Activated naive CD8-positive, alpha-beta T cell treated with anti-CD3 and anti-CD28 coated beads, Interleukin-2, amount 10 ng/mL, durations not matched to agents 7 days and 5 days (primary cell): ENCODE data around the gene GAS2L1. TPM values are rescaled to one million over a fixed set of nuclear protein-coding genes. Genes with fewer than 3 reads are reported as not detected.

Experiments
- ATAC-seq: fragments of 150-1000 bp; cut with Tn5 transposase; one replicate; pipeline ENCODE4 v1.10.0; 2021; ENCODE audit warnings: low read depth, moderate library complexity
- POLR2A ChIA-PET: fragments of 350-600 bp; sonication (Branson Sonifier 250); formaldehyde crosslinking; loops from one replicate; lab custom pipeline; 2021; ENCODE audit warnings: antibody characterized with exemption; lab: Charles Lee
- DNase-seq: peaks from one replicate; pipeline ENCODE4 v3.0.0; 2021
- H3K27ac Mint-ChIP-seq: one replicate; pipeline ENCODE4 v1.8.0; 2022; ENCODE audit warnings: mild to moderate bottlenecking, mixed read lengths
- H3K27me3 Mint-ChIP-seq: one replicate; pipeline ENCODE4 v1.8.0; 2022; ENCODE audit warnings: mild to moderate bottlenecking, moderate library complexity, mixed read lengths
- H3K36me3 Mint-ChIP-seq: one replicate; pipeline ENCODE4 v1.8.0; 2021; ENCODE audit warnings: mild to moderate bottlenecking, mixed read lengths
- H3K4me1 Mint-ChIP-seq: one replicate; pipeline ENCODE4 v1.8.0; 2021; ENCODE audit warnings: mixed read lengths
- H3K4me3 Mint-ChIP-seq: one replicate; pipeline ENCODE4 v1.8.0; 2022; ENCODE audit warnings: mild to moderate bottlenecking, moderate library complexity, mixed read lengths
- H3K9me3 Mint-ChIP-seq: one replicate; pipeline ENCODE4 v1.8.0; 2021; ENCODE audit warnings: mixed read lengths
- total RNA-seq, 2 experiments: library from RNA; stranded (reverse); gene quantifications; one replicate each; pipeline ENCODE4 v1.2.3, GENCODE V29; 2021

The GAS2L1 gene
- total RNA-seq, 2 experiments from 2014 or later, result 8.1 to 9.3 TPM

DNA sequence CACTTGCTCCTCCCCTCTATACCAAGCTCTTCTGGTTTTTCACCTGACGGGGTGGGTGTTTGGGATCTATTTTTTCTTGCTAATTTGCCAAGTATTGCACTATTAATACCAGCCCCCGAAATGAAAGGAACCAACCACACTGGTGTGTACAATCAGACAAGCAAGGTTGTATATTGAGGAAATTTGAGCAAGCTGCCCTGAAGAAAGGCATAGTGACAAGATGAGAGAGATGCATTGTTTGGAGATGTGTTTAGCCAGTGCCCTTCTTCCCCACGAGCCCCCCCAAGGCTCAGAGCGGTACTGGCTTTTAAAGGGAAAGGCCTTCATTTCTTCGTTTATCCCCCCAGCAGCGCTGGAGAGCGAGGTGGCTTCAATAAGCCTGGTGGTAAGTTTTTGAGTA is 15.2 kb upstream of the GAS2L1 start:
- DNase-seq (no peak), ATAC-seq (no peak)
- H3K27me3 Mint-ChIP-seq, result no peaks in the 10 kb centered on the region
- peaks cover 11% of the 10 kb centered on the region for H3K4me1 Mint-ChIP-seq
- H3K27ac Mint-ChIP-seq, result no peak overlapping the region
- no peak overlapping the region for H3K4me3 Mint-ChIP-seq
- POLR2A ChIA-PET, result no interaction called here
- peaks cover 51% of the 10 kb centered on the region for H3K36me3 Mint-ChIP-seq
- H3K9me3 Mint-ChIP-seq, result no peaks in the 10 kb centered on the region

DNA sequence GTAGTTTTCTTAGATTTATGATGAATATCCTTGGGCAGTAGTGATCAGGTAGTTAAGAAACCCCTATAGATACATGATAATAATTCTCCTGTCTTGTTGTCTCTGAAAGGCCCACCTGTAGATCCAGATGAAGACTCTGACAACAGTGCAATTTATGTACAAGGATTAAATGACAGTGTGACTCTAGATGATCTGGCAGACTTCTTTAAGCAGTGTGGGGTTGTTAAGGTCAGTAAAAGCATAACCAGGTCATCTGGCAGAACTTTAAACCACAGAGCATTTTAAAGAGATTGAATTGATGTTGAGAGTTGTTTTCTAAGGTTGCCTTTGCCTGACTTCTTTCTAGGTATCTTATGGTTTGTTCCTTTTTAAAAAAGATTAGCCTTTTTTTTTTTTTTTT is 14.1 kb upstream of the GAS2L1 start:
- peaks cover 6% of the 10 kb centered on the region for H3K4me1 Mint-ChIP-seq
- no peaks in the 10 kb centered on the region for H3K27me3 Mint-ChIP-seq
- ATAC-seq (no peak), DNase-seq (no peak)
- POLR2A ChIA-PET, result no interaction called here
- H3K36me3 Mint-ChIP-seq, result peaks cover 44% of the 10 kb centered on the region
- no peak overlapping the region for H3K4me3 Mint-ChIP-seq
- no peaks in the 10 kb centered on the region for H3K9me3 Mint-ChIP-seq
- no peak overlapping the region for H3K27ac Mint-ChIP-seq

- Mint-ChIP-seq H3K9me3 (no peaks in the 10 kb centered on the region), H3K27ac (no peak overlapping the region), H3K27me3 (peaks cover 2% of the 10 kb centered on the region), H3K4me1 (no peaks in the 10 kb centered on the region), H3K4me3 (no peak overlapping the region), H3K36me3 (peaks cover 31% of the 10 kb centered on the region)
- ATAC-seq (no peak), DNase-seq (no peak)
- POLR2A ChIA-PET, result no interaction called here
Observed at GRCh38 chr22:29298641-29299040, 7.8 kb upstream of the GAS2L1 start.

DNA sequence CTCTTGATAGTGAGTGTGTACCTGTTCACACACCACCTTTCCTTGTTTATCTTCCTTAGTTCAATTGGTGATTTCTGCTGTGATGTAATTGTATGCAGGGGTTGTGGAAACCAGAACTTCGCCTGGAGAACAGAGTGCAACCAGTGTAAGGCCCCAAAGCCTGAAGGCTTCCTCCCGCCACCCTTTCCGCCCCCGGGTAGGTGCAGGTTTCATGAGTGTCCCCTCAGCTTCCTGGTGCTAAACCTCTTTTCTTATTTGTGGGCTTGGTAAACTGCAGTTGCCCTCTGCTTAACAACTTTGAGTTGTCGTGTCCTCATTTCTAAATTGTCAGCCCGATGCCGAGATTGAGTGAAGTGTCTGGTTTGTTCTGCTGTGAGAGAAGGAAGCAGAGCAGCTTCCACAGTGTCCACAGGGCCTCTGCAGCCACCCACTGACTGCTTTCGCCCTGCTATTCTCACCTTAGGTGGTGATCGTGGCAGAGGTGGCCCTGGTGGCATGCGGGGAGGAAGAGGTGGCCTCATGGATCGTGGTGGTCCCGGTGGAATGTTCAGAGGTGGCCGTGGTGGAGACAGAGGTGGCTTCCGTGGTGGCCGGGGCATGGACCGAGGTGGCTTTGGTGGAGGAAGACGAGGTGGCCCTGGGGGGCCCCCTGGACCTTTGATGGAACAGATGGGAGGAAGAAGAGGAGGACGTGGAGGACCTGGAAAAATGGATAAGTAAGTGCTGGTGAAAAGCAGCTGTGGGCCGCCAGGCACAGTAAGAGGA is 7.1 kb upstream of the GAS2L1 start:
- POLR2A ChIA-PET, result no interaction called here
- no peak for ATAC-seq

DNA sequence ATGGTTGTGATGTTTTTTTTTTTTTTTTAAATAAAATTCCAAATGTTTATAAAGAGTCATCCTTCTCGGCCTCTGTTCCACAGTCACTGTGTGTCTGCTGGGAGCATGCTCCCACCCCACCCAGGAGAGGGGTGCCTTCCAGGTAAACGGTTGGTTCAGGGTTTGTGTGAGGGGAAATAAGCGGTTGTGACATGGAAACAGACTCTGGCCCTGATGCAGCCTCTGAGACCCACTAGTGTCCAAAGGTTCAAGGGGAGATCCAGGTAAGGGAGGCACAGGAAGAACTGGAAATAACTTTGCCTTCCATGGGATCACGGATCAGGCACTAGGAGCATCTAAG is 6.0 kb upstream of the GAS2L1 start:
- H3K9me3 Mint-ChIP-seq, result no peaks in the 10 kb centered on the region
- peaks cover 26% of the 10 kb centered on the region for H3K36me3 Mint-ChIP-seq
- no peaks in the 10 kb centered on the region for H3K4me1 Mint-ChIP-seq
- DNase-seq, result no peak
- POLR2A ChIA-PET, result no interaction called here
- H3K27me3 Mint-ChIP-seq, result peaks cover 2% of the 10 kb centered on the region
- no peak for ATAC-seq
- no peak overlapping the region for H3K27ac Mint-ChIP-seq
- no peak overlapping the region for H3K4me3 Mint-ChIP-seq

More for the DNA sequence above, 7.1 kb upstream of the GAS2L1 start:
- no peak overlapping the region for H3K4me3 Mint-ChIP-seq
- no peaks in the 10 kb centered on the region for H3K4me1 Mint-ChIP-seq
- no peak overlapping the region for H3K27ac Mint-ChIP-seq
- DNase-seq, result no peak
- H3K9me3 Mint-ChIP-seq, result no peaks in the 10 kb centered on the region
- peaks cover 31% of the 10 kb centered on the region for H3K36me3 Mint-ChIP-seq
- H3K27me3 Mint-ChIP-seq, result peaks cover 2% of the 10 kb centered on the region

- no peaks in the 10 kb centered on the region for H3K9me3 Mint-ChIP-seq
- H3K4me3 Mint-ChIP-seq, result no peak overlapping the region
- H3K27me3 Mint-ChIP-seq, result peaks cover 2% of the 10 kb centered on the region
- H3K4me1 Mint-ChIP-seq, result peaks cover 2% of the 10 kb centered on the region
- DNase-seq (no peak), ATAC-seq (no peak)
- POLR2A ChIA-PET, result no interaction called here
- H3K27ac Mint-ChIP-seq, result peak overlapping the region; percentile 58
- peaks cover 23% of the 10 kb centered on the region for H3K36me3 Mint-ChIP-seq
Observed at GRCh38 chr22:29300807-29301601, 5.4 kb upstream of the GAS2L1 start.

DNA sequence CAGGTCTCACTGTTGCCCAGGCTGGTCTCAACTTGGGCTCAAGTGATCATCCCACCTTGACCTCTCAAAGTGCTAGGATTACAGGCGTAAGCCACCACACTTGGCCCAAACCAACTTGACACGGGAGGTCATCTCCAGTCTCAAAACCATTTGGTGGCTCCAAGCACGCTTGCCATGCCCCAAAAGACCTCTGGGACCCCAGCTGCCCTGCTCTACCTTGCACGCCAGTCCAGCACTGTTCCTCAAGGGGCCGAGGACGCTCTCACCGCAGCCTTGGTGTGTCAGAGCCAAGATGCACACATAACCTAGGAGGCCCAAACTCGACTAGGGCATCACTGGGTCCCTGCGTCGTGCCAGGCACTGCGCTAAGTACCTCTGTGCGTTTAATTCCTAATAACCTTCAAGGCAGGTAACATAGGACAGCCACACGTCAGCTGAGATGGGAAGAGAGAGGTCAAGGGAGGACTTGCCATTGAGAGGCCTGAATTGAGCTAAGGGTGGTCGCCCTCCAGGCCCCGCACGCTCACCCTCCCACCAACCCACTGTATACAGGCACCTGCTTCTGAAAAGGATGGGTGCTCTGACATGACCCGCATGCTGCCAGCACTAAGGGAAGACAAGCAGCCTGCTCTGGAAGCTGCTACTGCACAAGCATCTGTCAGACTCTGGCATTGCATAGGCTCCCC is 4.6 kb upstream of the GAS2L1 start:
- POLR2A ChIA-PET, result no interaction called here
- no peak for ATAC-seq
- no peaks in the 10 kb centered on the region for H3K9me3 Mint-ChIP-seq
- peaks cover 23% of the 10 kb centered on the region for H3K36me3 Mint-ChIP-seq
- no peak for DNase-seq
- H3K27ac Mint-ChIP-seq, result peak overlapping the region; percentile 15
- H3K4me3 Mint-ChIP-seq, result no peak overlapping the region
- peaks cover 5% of the 10 kb centered on the region for H3K4me1 Mint-ChIP-seq
- H3K27me3 Mint-ChIP-seq, result peaks cover 6% of the 10 kb centered on the region

- ATAC-seq (no peak), DNase-seq (no peak)
- POLR2A ChIA-PET, result no interaction called here
- Mint-ChIP-seq H3K36me3 (peaks cover 22% of the 10 kb centered on the region), H3K4me3 (no peak overlapping the region), H3K9me3 (no peaks in the 10 kb centered on the region), H3K27ac (peak overlapping the region; percentile 15), H3K27me3 (peaks cover 6% of the 10 kb centered on the region), H3K4me1 (peaks cover 5% of the 10 kb centered on the region)
Observed at GRCh38 chr22:29302402-29302680, 4.1 kb upstream of the GAS2L1 start.

GRCh38 chr22:29302681-29303465 is 3.6 kb upstream of the GAS2L1 start:
- Mint-ChIP-seq H3K27me3 (peaks cover 6% of the 10 kb centered on the region), H3K27ac (no peak overlapping the region), H3K9me3 (no peaks in the 10 kb centered on the region), H3K4me3 (no peak overlapping the region), H3K4me1 (peaks cover 6% of the 10 kb centered on the region), H3K36me3 (peaks cover 17% of the 10 kb centered on the region)
- POLR2A ChIA-PET, result no interaction called here
- no peak for ATAC-seq
- DNase-seq, result no peak

DNA sequence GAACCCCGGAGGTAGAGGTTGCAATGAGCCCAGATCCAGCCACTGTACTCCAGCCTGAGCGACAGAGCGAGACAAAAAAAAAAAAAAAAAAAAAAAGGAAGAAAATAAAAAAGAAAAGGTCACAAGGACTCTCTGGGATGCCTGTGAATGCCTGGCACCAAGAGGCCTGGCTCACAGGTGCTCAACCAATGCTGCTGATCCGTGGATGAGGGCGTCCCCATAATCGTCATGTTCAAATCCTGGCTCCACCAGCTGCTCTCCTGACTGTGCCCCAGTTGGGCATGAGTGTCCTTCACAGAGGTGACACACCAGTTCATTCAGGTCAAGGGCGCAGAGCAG is 645 bp upstream of the GAS2L1 start:
- Mint-ChIP-seq H3K4me1 (peaks cover 16% of the 10 kb centered on the region), H3K9me3 (no peaks in the 10 kb centered on the region), H3K27ac (no peak overlapping the region), H3K4me3 (peak overlapping the region; percentile 83), H3K36me3 (peaks cover under 1% of the 10 kb centered on the region), H3K27me3 (peaks cover 6% of the 10 kb centered on the region)
- ATAC-seq, result no peak
- DNase-seq, result no peak
- POLR2A ChIA-PET, result interaction anchor here (1.0 to 1.9 kb wide), 3 partner anchors 12 to 38 kb away, joined by 3 to 5 read pairs (median 3); partner anchors contain the start of genes EWSR1 and RHBDD3

GRCh38 chr22:29306835-29307595 is 565 bp downstream of the GAS2L1 start:
- peak; percentile 70 for DNase-seq

GRCh38 chr22:29307596-29308147 is 1.2 kb downstream of the GAS2L1 start:
- POLR2A ChIA-PET, result no interaction called here
- H3K27me3 Mint-ChIP-seq, result peaks cover 11% of the 10 kb centered on the region
- peaks cover 20% of the 10 kb centered on the region for H3K4me1 Mint-ChIP-seq

More at GRCh38 chr22:29306835-29307595, 565 bp downstream of the GAS2L1 start:
- peak; percentile 27 for ATAC-seq
- no peaks in the 10 kb centered on the region for H3K36me3 Mint-ChIP-seq
- H3K4me1 Mint-ChIP-seq, result peaks cover 18% of the 10 kb centered on the region
- peaks cover 6% of the 10 kb centered on the region for H3K27me3 Mint-ChIP-seq
- POLR2A ChIA-PET, result interaction anchor here (1.0 to 1.9 kb wide), 2 partner anchors 11 to 39 kb away, joined by 3 to 5 read pairs; partner anchors contain the start of genes EWSR1 and RHBDD3
- no peaks in the 10 kb centered on the region for H3K9me3 Mint-ChIP-seq
- peak overlapping the region; percentile 87 for H3K4me3 Mint-ChIP-seq
- H3K27ac Mint-ChIP-seq, result peak overlapping the region; percentile 72

More at GRCh38 chr22:29307596-29308147, 1.2 kb downstream of the GAS2L1 start:
- peaks cover 1% of the 10 kb centered on the region for H3K36me3 Mint-ChIP-seq
- no peaks in the 10 kb centered on the region for H3K9me3 Mint-ChIP-seq
- H3K27ac Mint-ChIP-seq, result peak overlapping the region; percentile 72
- ATAC-seq (no peak), DNase-seq (no peak)
- peak overlapping the region; percentile 87 for H3K4me3 Mint-ChIP-seq
